Transverse colon (tissue), 4 donors: Measurements from ENCODE around the gene AOPEP. TPM values are rescaled to one million over a fixed set of nuclear protein-coding genes. Genes with fewer than 3 reads are reported as not detected.
A peak's percentile ranks its signal among the peaks of the same experiment; 100 is the strongest.
"Not testable (repeated sequence)": the region's sequence is repeated elsewhere in the genome, so short reads cannot be mapped to it uniquely, and the experiment has no call there.

Experiments used
- DNase-seq: peaks from one replicate; pipeline ENCODE4 v3.0.0-alpha.2; 2019
- H3K27ac ChIP-seq, 4 donors: fragments of 200-600 bp; sonication (generic); 2 replicates each; pipeline ENCODE4 v1.5.1; 2016 to 2018; ENCODE audit warnings: inconsistent platforms in 4 of 4
- H3K27me3 ChIP-seq: fragments of 200-600 bp; sonication (generic); 2 replicates; pipeline ENCODE4 v1.5.1; 2017; ENCODE audit warnings: inconsistent platforms
- H3K36me3 ChIP-seq, 4 donors: fragments of 200-600 bp; sonication (generic); 2 replicates each; pipeline ENCODE4 v1.5.1; 2017 to 2019; ENCODE audit warnings: inconsistent platforms in 4 of 4
- H3K4me1 ChIP-seq, 4 donors: fragments of 200-600 bp; sonication (generic); 2 replicates each; pipeline ENCODE4 v1.5.1; 2017 to 2020; ENCODE audit warnings: inconsistent platforms in 4 of 4
- H3K4me3 ChIP-seq, 4 donors: fragments of 200-600 bp; sonication (generic); 1 replicate in 1 of 4; 2 replicates in 3 of 4; pipeline versions ENCODE4 v1.5.1 to v1.6.1; 2017 to 2019; ENCODE audit warnings: inconsistent platforms in 4 of 4
- H3K9me3 ChIP-seq, 2 donors: fragments of 200-600 bp; sonication (generic); 2 replicates each; pipeline ENCODE4 v1.5.1; 2017 to 2019; ENCODE audit warnings: inconsistent platforms in 2 of 2
- CTCF ChIP-seq, 5 experiments: fragments of 200-600 bp in 3 of 5; fragments of 450-650 bp in 2 of 5; sonication (generic) in 3 of 5; IDR thresholded peaks; 1 replicate in 2 of 5; 2 replicates in 3 of 5; pipeline ENCODE4 v1.5.1; 2016 to 2017; ENCODE audit warnings: antibody characterized with exemption in 5 of 5, inconsistent platforms in 3 of 5, mild to moderate bottlenecking in 2 of 5, moderate library complexity in 1 of 5
- EP300 ChIP-seq: sonication (generic); formaldehyde crosslinking; IDR thresholded peaks from one replicate; pipeline ENCODE4 v1.6.1; 2017; ENCODE audit warnings: antibody characterized with exemption, low read depth
- POLR2A ChIP-seq: fragments of 450-650 bp; IDR thresholded peaks from one replicate; pipeline ENCODE4 v1.6.1; 2016; ENCODE audit warnings: antibody characterized with exemption, mild to moderate bottlenecking, moderate library complexity
- POLR2AphosphoS5 ChIP-seq, 3 donors: sonication (generic); formaldehyde crosslinking; IDR thresholded peaks; one replicate each; pipeline ENCODE4 v1.6.1; 2016; ENCODE audit warnings: antibody characterized with exemption in 3 of 3
- WGBS, 2 donors: methylation state at CpG; one replicate each; pipeline ENCODE4 v1.1.5; 2018; ENCODE audit warnings: low coverage in 1 of 2; 5-methylcytosine and 5-hydroxymethylcytosine counted together
- in situ Hi-C, 4 donors: fragments of 200-750 bp; cut with MboI; loops; one replicate each; pipeline versions ENCODE4 v1.15.0 to v1.15.1; 2017; ENCODE audit warnings: low sequenced_read_pairs in 3 of 4, low pct_ligation_motif_present in 1 of 4, low pct_unique_long_range_greater_than_20kb in 1 of 4
- intact Hi-C: fragments of 100-400 bp; cut with DNase I; formaldehyde crosslinking; loops from one replicate; pipeline ENCODE4 v1.15.1; 2023; ENCODE audit warnings: low total_unique reads
- total RNA-seq, 4 donors: library from RNA; depleted of rRNA; stranded (reverse); fragments of >200 nt; gene quantifications; one replicate each; pipeline ENCODE4 v1.1.0, GENCODE V29; 2016

The AOPEP gene
- total RNA-seq, 4 donors from 2014 or later = 53.0 to 129 (median 92.7) TPM

DNA sequence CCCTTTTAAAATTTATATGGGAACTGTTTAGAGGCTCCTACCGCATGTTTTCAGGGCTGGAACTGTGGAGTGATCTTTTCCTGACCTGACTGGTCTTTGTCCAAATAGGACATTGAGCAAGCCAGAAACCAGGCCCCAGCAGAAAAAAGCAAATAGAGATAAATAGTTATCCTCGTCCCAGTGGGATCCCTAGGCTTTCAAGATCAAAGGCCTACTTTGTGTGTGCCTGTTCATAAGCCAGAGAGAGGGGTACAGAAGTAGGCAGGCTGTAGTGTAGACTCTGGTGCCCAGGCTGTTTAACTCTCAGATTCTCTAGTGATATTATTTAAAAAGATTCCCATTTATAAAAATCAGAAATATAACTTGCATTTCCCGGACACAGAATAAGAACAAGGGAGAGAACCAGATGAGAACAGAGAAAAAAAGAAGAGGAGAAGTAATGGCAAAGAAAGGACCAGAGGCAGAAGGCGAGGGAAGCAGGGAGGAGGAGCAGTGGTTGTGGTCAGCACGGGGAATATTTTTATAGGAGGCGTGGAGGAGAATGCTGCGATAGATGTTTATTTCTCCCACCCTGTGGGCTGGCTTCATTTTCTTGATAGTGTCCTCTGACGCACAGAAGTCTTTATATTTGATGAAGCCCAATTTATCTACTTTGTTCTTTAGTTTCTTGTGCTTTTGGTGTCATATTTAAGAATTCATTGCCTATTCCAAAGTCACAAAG is 101.2 kb downstream of the AOPEP start:
- TF ChIP-seq POLR2A (no peak), POLR2AphosphoS5 (IDR thresholded peaks at IDR 0.05) (no peak), CTCF (IDR thresholded peaks at IDR 0.05) (no peak), EP300 (no peak)
- Histone ChIP-seq H3K27ac (peak overlapping the region; percentile 34 to 67 (median 60)), H3K9me3 (no peaks in the 10 kb centered on the region), H3K36me3 (no peaks in the 10 kb centered on the region), H3K4me1 (peaks cover 16 to 47% (median 29%) of the 10 kb centered on the region in 4 donors), H3K27me3 (no peaks in the 10 kb centered on the region), H3K4me3 (no peak overlapping the region)
- in situ Hi-C loops = loop anchor here in 1 of 4 donors (25.0 kb wide), 1 partner anchor 110 kb away; no protein-coding TSS in a partner anchor
- intact Hi-C loops = no loop called here
- DNase-seq = no peak
- WGBS, 2 donors = 33 to 52% methylated on average over 6 to 8 of the region's 8 CpGs

DNA sequence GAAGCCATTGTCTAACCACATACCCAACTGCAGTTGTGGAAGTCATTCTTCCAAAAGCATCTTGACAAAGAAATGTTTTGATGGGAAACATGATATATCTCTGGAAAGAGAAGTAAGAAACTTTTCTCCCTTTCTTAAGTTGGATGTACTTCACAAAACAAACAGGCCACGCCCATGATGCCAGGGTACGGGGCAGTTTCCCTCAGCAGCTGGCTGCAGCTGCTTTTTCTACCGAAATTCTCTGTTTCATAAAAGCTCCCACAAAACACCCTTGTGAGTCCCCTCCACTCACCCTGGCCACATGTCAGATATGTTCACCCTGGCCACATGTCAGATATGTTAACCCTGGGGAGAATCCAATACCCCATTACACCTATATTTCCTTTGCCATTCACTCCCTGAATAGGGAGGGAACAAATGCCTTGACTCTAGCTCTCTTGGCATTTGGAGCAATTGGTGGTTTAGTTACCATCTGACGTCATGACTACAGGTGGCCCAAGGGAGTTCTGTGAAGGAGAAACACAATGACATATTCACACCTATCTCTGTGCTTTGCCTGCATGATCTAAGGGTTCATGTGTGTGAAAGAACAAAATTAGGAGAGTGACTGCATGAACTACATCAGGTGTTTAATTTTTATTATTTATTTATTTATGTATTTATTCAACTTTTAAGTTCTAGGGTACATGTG is 103.0 kb downstream of the AOPEP start:
- H3K27me3 ChIP-seq = no peaks in the 10 kb centered on the region
- H3K4me1 ChIP-seq = peaks cover 16 to 42% (median 27%) of the 10 kb centered on the region in 4 donors
- in situ Hi-C loops = loop anchor here in 1 of 4 donors (25.0 kb wide), 1 partner anchor 108 kb away; no protein-coding TSS in a partner anchor
- intact Hi-C loops = no loop called here
- no peak for TF ChIP-seq CTCF (IDR thresholded peaks at IDR 0.05)
- TF ChIP-seq POLR2AphosphoS5 (IDR thresholded peaks at IDR 0.05) = no peak
- no peak for TF ChIP-seq POLR2A
- no peak for TF ChIP-seq EP300
- H3K36me3 ChIP-seq = no peaks in the 10 kb centered on the region
- WGBS, 2 donors = 59 to 75% methylated on average over 1 to 4 of the region's 4 CpGs
- no peak overlapping the region for H3K27ac ChIP-seq
- H3K4me3 ChIP-seq = no peak overlapping the region
- DNase-seq = no peak
- no peaks in the 10 kb centered on the region for H3K9me3 ChIP-seq

DNA sequence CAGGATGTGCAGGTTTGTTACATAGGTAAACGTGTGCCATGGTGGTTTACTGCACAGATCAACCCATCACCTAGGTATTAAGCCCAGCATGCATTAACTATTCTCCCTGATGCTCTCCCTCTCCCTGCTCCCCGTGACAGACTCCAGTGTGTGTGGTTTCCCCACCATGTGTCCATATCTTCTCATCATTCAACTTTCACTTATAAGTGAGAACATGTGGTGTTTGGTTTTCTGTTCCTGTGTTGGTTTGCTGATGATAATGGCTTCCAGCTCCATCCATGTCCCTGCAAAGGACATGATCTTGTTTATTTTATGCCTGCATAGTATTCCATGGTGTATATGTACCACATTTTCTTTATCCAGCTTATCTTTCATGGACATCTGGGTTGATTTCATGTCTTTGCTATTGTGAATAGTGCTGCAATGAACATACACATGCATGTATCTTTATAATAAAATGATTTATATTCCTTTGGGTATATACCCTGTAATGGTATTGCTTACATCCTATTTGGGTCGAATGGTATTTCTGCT is 103.6 kb downstream of the AOPEP start:
- H3K27ac ChIP-seq, H3K27me3 ChIP-seq, H3K9me3 ChIP-seq, intact Hi-C loops, DNase-seq, H3K36me3 ChIP-seq, H3K4me3 ChIP-seq: not testable (repeated sequence)
- WGBS, 2 donors = 66 to 76% methylated on average over 2 to 3 of the region's 3 CpGs
- peaks cover 11 to 36% (median 22%) of the 10 kb centered on the region in 4 donors for H3K4me1 ChIP-seq
- in situ Hi-C loops = loop anchor here in 1 of 4 donors (25.0 kb wide), 1 partner anchor 107 kb away; no protein-coding TSS in a partner anchor

DNA sequence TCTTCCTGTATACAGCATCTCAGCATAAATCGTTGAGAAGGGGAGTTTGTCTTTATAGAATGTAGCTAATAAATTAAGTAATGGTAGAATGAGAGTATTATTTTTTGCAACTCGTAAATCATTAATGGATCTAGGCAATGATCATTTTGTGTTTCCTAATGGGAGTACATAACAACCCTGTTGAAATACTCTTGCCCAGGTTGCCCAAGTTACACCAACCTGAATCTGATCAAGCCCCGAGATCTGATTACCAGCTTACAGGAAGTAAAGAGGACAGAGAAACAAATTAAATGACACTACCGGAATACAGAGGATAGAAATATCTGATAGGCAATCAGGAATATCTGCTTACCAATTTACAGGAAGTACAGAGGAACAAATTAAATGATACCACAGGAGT is 107.3 kb downstream of the AOPEP start:
- Histone ChIP-seq H3K36me3 (no peaks in the 10 kb centered on the region), H3K4me3 (no peak overlapping the region), H3K4me1 (peaks cover 0 to under 1% (median 0%) of the 10 kb centered on the region in 4 donors), H3K27me3 (no peaks in the 10 kb centered on the region), H3K9me3 (peaks cover 0 to 9% of the 10 kb centered on the region in 2 donors), H3K27ac (no peak overlapping the region)
- WGBS, 2 donors = 77 to 94% methylated on average over 4 of the region's 4 CpGs
- in situ Hi-C loops = loop anchor here in 1 of 4 donors (25.0 kb wide), 1 partner anchor 103 kb away; no protein-coding TSS in a partner anchor
- TF ChIP-seq POLR2A (no peak), POLR2AphosphoS5 (IDR thresholded peaks at IDR 0.05) (no peak), EP300 (no peak), CTCF (IDR thresholded peaks at IDR 0.05) (no peak)
- intact Hi-C loops = no loop called here
- DNase-seq = no peak
